HepG2 (cell line): ENCODE results near the gene ODAD4. TPM values are rescaled to one million over a fixed set of nuclear protein-coding genes. Genes with fewer than 3 reads are reported as not detected.

ENCODE experiments used
- ATAC-seq: fragments of 200-7000 bp; cut with Tn5 transposase; 3 replicates; pipeline ENCODE4 v1.9.1; 2020; ENCODE audit warnings: mild to moderate bottlenecking, moderate library complexity
- BruUV-seq: library from RNA; stranded (reverse); fragments of 400-500 nt; replicated peaks from 2 replicates; lab custom pipeline; 2021; lab: Mats Ljungman, UMichigan
- CTCF ChIA-PET: fragments of 300-600 bp; formaldehyde crosslinking; extraction: SDS; loops from one replicate; lab custom pipeline; 2021; ENCODE audit warnings: low total read pairs, inconsistent platforms, low intra/inter-chr PET ratio; lab: Yijun Ruan, JAX
- POLR2A ChIA-PET: fragments of 350-600 bp; sonication (Branson Sonifier 250); formaldehyde crosslinking; loops from one replicate; lab custom pipeline; 2020; ENCODE audit warnings: antibody characterized with exemption, inconsistent platforms; lab: Yijun Ruan, JAX
- DNase-seq: peaks from one replicate; pipeline ENCODE4 v3.0.0-alpha.2; 2015; ENCODE audit warnings: low spot score
- FAIRE-seq: peaks from 3 replicates; lab custom pipeline; 2011; peaks lifted over from hg19 to GRCh38; lab: Jason Lieb, UNC
- H2AFZ ChIP-seq: one replicate; pipeline ENCODE4 v1.6.1; 2011; ENCODE audit warnings: low read length, inconsistent platforms
- H3K27ac ChIP-seq: fragments of 300-600 bp; 3 replicates; pipeline ENCODE4 v1.8.0; 2011; ENCODE audit warnings: mixed run types, mild to moderate bottlenecking, mixed read lengths, low read length, inconsistent platforms; ENCODE audit not compliant: insufficient read depth; ENCODE audit errors: extremely low read length
- H3K27me3 ChIP-seq, 2 experiments: fragments of 200-600 bp in 1 of 2; 2 replicates in 1 of 2; 3 replicates in 1 of 2; pipeline versions ENCODE4 v1.6.0 to v1.8.0; 2011; ENCODE audit warnings: low read length in 2 of 2, mild to moderate bottlenecking in 2 of 2, moderate library complexity in 2 of 2, inconsistent platforms in 1 of 2; ENCODE audit not compliant: insufficient read depth in 2 of 2, control insufficient read depth in 1 of 2
- H3K36me3 ChIP-seq, 2 experiments: fragments of 200-600 bp in 1 of 2; replicated peaks in 1 of 2; 2 replicates in 1 of 2; 3 replicates in 1 of 2; pipeline versions ENCODE4 v1.5.1 to v1.8.0; 2011; ENCODE audit warnings: low read length in 2 of 2, inconsistent platforms in 1 of 2; ENCODE audit not compliant: insufficient read depth in 2 of 2, control insufficient read depth in 1 of 2
- H3K4me1 ChIP-seq: 2 replicates; pipeline ENCODE4 v1.5.1; 2012; ENCODE audit warnings: low read length, inconsistent platforms; ENCODE audit not compliant: insufficient read depth
- H3K4me2 ChIP-seq: 2 replicates; pipeline ENCODE4 v1.6.0; 2011; ENCODE audit warnings: low read depth, low read length, inconsistent platforms
- H3K4me3 ChIP-seq, 3 experiments: fragments of 200-600 bp in 1 of 3; sonication (generic), shearing (Covaris generic) in 1 of 3; replicated peaks in 1 of 3; 2 replicates each; pipeline ENCODE4 v1.5.1; 2011 to 2016; ENCODE audit warnings: low read length in 3 of 3, inconsistent platforms in 2 of 3, low read depth in 2 of 3, mild to moderate bottlenecking in 2 of 3, control low read depth in 1 of 3, mixed read lengths in 1 of 3; ENCODE audit not compliant: insufficient read depth in 1 of 3
- H3K79me2 ChIP-seq: one replicate; pipeline ENCODE4 v1.6.1; 2011; ENCODE audit warnings: low read length, inconsistent platforms; ENCODE audit not compliant: insufficient read depth
- H3K9ac ChIP-seq: 2 replicates; pipeline ENCODE4 v1.6.0; 2011; ENCODE audit warnings: mild to moderate bottlenecking, low read depth, low read length, inconsistent platforms; ENCODE audit not compliant: insufficient read depth
- H3K9me3 ChIP-seq: 2 replicates; pipeline ENCODE4 v1.5.1; 2012; ENCODE audit warnings: mild to moderate bottlenecking, low read length
- H4K20me1 ChIP-seq: 2 replicates; pipeline ENCODE4 v1.6.0; 2011; ENCODE audit warnings: inconsistent platforms, mild to moderate bottlenecking, low read length, moderate library complexity; ENCODE audit not compliant: insufficient read depth
- HBP1 ChIP-seq: IDR thresholded peaks from 2 replicates; pipeline ENCODE4 v1.6.1; 2016; ENCODE audit warnings: low read depth, control low read depth
- HNF4A ChIP-seq: sonication (generic); formaldehyde crosslinking; IDR thresholded peaks from 2 replicates; pipeline ENCODE4 v1.4.0; 2020; ENCODE audit warnings: missing genetic modification reagents
- HNF4G ChIP-seq, 2 experiments: sonication (generic) in 1 of 2; formaldehyde crosslinking in 1 of 2; IDR thresholded peaks; 2 replicates each; pipeline versions ENCODE4 v1.4.0 to v1.6.1; 2011 to 2020; ENCODE audit warnings: borderline replicate concordance in 2 of 2, low read depth in 2 of 2, mild to moderate bottlenecking in 2 of 2, low read length in 1 of 2, missing genetic modification reagents in 1 of 2, moderate library complexity in 1 of 2
- KMT2B ChIP-seq: IDR thresholded peaks from 2 replicates; pipeline ENCODE4 v1.6.1; 2016; ENCODE audit warnings: missing genetic modification reagents, missing compliant biosample characterization
- PCBP2 ChIP-seq: fragments of 200-400 bp; formaldehyde crosslinking; optimal IDR thresholded peaks from 2 replicates; pipeline ENCODE3; 2018; ENCODE audit warnings: low read length, low read depth; ENCODE audit not compliant: poor library complexity, severe bottlenecking
- PITX1 ChIP-seq: sonication (generic); formaldehyde crosslinking; IDR thresholded peaks from 2 replicates; pipeline ENCODE4 v1.5.1; 2020; ENCODE audit warnings: mild to moderate bottlenecking, missing genetic modification reagents
- ZFP62 ChIP-seq: sonication (generic); formaldehyde crosslinking; IDR thresholded peaks from 2 replicates; pipeline ENCODE4 v1.4.0; 2020; ENCODE audit warnings: missing genetic modification reagents
- ZNF350 ChIP-seq: sonication (generic); formaldehyde crosslinking; IDR thresholded peaks from 2 replicates; pipeline ENCODE4 v1.4.0; 2020; ENCODE audit warnings: mild to moderate bottlenecking, low read depth, missing genetic modification reagents, borderline replicate concordance
- WGBS: methylation state at CpG from one replicate; pipeline ENCODE4 v1.1.6; 2017; ENCODE audit warnings: low lambda C conversion rate; 5-methylcytosine and 5-hydroxymethylcytosine counted together
- in situ Hi-C: cut with HindIII; loops from 2 replicates; pipeline ENCODE4 v1.10.0; 2017; ENCODE audit warnings: low pct_unique_long_range_greater_than_20kb; ENCODE audit not compliant: extremely low pct_ligation_motif_present
- intact Hi-C: fragments of 100-400 bp; cut with micrococcal nuclease; formaldehyde crosslinking; loops from one replicate; pipeline ENCODE4 v1.10.0; 2022; ENCODE audit not compliant: unreplicated experiment
- polyA plus RNA-seq, 8 experiments: library from polyadenylated mRNA; depleted of rRNA in 3 of 8; stranded (reverse) in 7 of 8; unstranded in 1 of 8; fragments of >200 nt; fragmentation: Illumina TruSeq in 4 of 8; extraction: Trizol in 4 of 8; gene quantifications; 2 replicates each; pipeline versions ENCODE4 v1.2.1 to v1.2.3, GENCODE V29; 2011 to 2016; ENCODE audit warnings: low read depth in 4 of 8, missing spikeins in 1 of 8, mixed read lengths in 1 of 8; ENCODE audit not compliant: insufficient read depth in 1 of 8
- total RNA-seq, 5 experiments: library from RNA; depleted of rRNA; stranded (reverse); fragments of >200 nt; fragmentation: Illumina TruSeq; extraction: Trizol; gene quantifications; 2 replicates each; pipeline ENCODE4 v1.2.3, GENCODE V29; 2016; ENCODE audit warnings: low read depth in 1 of 5
- TF ChIP-seq, protein P1 (sequence below): sonication (generic); formaldehyde crosslinking; conservative IDR thresholded peaks from 2 replicates; pipeline ENCODE4 v1.8.0; 2022; ENCODE audit warnings: low read depth, missing genetic modification reagents
- TF ChIP-seq, protein P2 (sequence below): sonication (generic); formaldehyde crosslinking; IDR thresholded peaks from 2 replicates; pipeline ENCODE4 v1.8.0; 2022; ENCODE audit warnings: mild to moderate bottlenecking, missing genetic modification reagents, moderate library complexity
- TF ChIP-seq, protein P3 (sequence below): sonication (generic); formaldehyde crosslinking; IDR thresholded peaks from 2 replicates; pipeline ENCODE4 v1.4.0; 2020; ENCODE audit warnings: missing genetic modification reagents

Gene ODAD4
- total and polyA plus RNA-seq, 2 of the 13 experiments (the other 11 are each of a cell fraction or from before 2014, with no cell fraction given): 0.48 to 0.53 TPM

- WGBS: 98% methylated on average over 8 of the region's 8 CpGs
- FAIRE-seq (no peak), ATAC-seq (no peak), DNase-seq (no peak)
- H3K9me3 ChIP-seq: no peaks in the 10 kb centered on the region
- CTCF ChIA-PET: no interaction called here
- H3K79me2 ChIP-seq: no peaks in the 10 kb centered on the region
- H3K4me2 ChIP-seq: no peak overlapping the region
- H2AFZ ChIP-seq: no peak overlapping the region
- POLR2A ChIA-PET: interaction anchor here (0.9 to 1.8 kb wide), 2 partner anchors 16 to 33 kb away, joined by 3 to 5 read pairs; partner anchors contain the start of gene DNAJC7
- peaks cover 53 to 89% of the 10 kb centered on the region in 2 experiments for H3K36me3 ChIP-seq
- no peak for TF ChIP-seq HNF4G (IDR thresholded peaks at IDR 0.05; ENCODE audit: borderline replicate concordance, low read depth, low read length)
- TF ChIP-seq HNF4G (CRISPR knock-in tag; IDR thresholded peaks at IDR 0.05; ENCODE audit: borderline replicate concordance, low read depth): no peak
- TF ChIP-seq, protein P1, sequence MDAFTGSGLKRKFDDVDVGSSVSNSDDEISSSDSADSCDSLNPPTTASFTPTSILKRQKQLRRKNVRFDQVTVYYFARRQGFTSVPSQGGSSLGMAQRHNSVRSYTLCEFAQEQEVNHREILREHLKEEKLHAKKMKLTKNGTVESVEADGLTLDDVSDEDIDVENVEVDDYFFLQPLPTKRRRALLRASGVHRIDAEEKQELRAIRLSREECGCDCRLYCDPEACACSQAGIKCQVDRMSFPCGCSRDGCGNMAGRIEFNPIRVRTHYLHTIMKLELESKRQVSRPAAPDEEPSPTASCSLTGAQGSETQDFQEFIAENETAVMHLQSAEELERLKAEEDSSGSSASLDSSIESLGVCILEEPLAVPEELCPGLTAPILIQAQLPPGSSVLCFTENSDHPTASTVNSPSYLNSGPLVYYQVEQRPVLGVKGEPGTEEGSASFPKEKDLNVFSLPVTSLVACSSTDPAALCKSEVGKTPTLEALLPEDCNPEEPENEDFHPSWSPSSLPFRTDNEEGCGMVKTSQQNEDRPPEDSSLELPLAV (CRISPR knock-in tag): no peak
- TF ChIP-seq, protein P2, sequence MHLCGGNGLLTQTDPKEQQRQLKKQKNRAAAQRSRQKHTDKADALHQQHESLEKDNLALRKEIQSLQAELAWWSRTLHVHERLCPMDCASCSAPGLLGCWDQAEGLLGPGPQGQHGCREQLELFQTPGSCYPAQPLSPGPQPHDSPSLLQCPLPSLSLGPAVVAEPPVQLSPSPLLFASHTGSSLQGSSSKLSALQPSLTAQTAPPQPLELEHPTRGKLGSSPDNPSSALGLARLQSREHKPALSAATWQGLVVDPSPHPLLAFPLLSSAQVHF (CRISPR knock-in tag): no peak
- no peaks in the 10 kb centered on the region for H3K27me3 ChIP-seq
- no TSS peak for BruUV-seq
- no peak overlapping the region for H3K27ac ChIP-seq
- H4K20me1 ChIP-seq: no peaks in the 10 kb centered on the region
- H3K9ac ChIP-seq: no peak overlapping the region
- in situ Hi-C loops (no loop called here), intact Hi-C loops (no loop called here)
- peaks cover 12% of the 10 kb centered on the region for H3K4me1 ChIP-seq
- H3K4me3 ChIP-seq: no peak overlapping the region
These were observed 54.0 kb downstream of the ODAD4 start for GRCh38 chr17:41984454-41984853.

DNA sequence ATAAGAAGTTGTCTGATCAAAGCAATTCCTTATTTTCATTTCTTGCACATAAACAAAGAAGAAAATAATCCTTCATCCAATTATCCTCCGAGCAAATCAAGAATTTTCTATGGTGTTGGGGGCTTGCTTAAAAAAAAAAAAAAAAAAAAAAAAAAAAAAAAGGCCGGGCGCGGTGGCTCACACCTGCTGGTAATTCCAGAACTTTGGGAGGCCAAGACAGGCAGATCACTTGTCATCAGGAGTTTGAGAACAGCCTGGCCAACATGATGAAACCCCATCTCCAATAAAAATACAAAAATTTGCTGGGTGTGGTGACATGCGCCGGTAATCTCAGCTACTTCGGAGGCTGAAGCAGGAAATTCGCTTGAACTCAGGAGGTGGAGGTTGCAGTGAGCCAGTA, 55.5 kb downstream of the ODAD4 start:
- FAIRE-seq (no peak), DNase-seq (no peak), ATAC-seq (no peak)
- no peak overlapping the region for H3K4me3 ChIP-seq
- H3K79me2 ChIP-seq: no peaks in the 10 kb centered on the region
- BruUV-seq: no TSS peak
- no peaks in the 10 kb centered on the region for H3K27me3 ChIP-seq
- H3K27ac ChIP-seq: no peak overlapping the region
- H4K20me1 ChIP-seq: no peaks in the 10 kb centered on the region; the same call in 1 of the 2 replicates
- CTCF ChIA-PET: no interaction called here
- H2AFZ ChIP-seq: no peak overlapping the region
- peaks cover 27% of the 10 kb centered on the region for H3K4me1 ChIP-seq
- no peak overlapping the region for H3K4me2 ChIP-seq
- no peak overlapping the region for H3K9ac ChIP-seq
- in situ Hi-C loops (no loop called here), intact Hi-C loops (no loop called here)
- WGBS: 99% methylated on average over 8 of the region's 8 CpGs
- peaks cover 51 to 87% of the 10 kb centered on the region in 2 experiments for H3K36me3 ChIP-seq
- H3K9me3 ChIP-seq: no peaks in the 10 kb centered on the region
- POLR2A ChIA-PET: no interaction called here
- no peak for TF ChIP-seq HNF4A
- TF ChIP-seq HBP1 (CRISPR knock-in tag): no peak
- TF ChIP-seq ZFP62: no peak
- TF ChIP-seq, protein P3, sequence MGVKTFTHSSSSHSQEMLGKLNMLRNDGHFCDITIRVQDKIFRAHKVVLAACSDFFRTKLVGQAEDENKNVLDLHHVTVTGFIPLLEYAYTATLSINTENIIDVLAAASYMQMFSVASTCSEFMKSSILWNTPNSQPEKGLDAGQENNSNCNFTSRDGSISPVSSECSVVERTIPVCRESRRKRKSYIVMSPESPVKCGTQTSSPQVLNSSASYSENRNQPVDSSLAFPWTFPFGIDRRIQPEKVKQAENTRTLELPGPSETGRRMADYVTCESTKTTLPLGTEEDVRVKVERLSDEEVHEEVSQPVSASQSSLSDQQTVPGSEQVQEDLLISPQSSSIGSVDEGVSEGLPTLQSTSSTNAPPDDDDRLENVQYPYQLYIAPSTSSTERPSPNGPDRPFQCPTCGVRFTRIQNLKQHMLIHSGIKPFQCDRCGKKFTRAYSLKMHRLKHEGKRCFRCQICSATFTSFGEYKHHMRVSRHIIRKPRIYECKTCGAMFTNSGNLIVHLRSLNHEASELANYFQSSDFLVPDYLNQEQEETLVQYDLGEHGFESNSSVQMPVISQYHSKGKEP (CRISPR knock-in tag): no peak
- TF ChIP-seq ZNF350: no peak
- TF ChIP-seq PCBP2: no peak
- no peak for TF ChIP-seq KMT2B
- no peak for TF ChIP-seq PITX1 (CRISPR knock-in tag)
